ENCODE results near the gene ANKRD39. TPM values are rescaled to one million over a fixed set of nuclear protein-coding genes. Genes with fewer than 3 reads are reported as not detected.

ANKRD39 gene
- total RNA-seq, 1 experiment from 2014 or later, result 25.3 TPM

- peaks cover 30% of the 10 kb centered on the region for H3K4me1 ChIP-seq (ENCODE audit: insufficient read depth, low read length, poor library complexity, severe bottlenecking)
- DNase-seq (ENCODE audit: low spot score), result peak; percentile 59
- H3K36me3 ChIP-seq (ENCODE audit: insufficient read depth, low read length, poor library complexity, severe bottlenecking), result no peaks in the 10 kb centered on the region
- POLR2A ChIA-PET (ENCODE audit: low non-redundant PET), result interaction anchor here (0.6 kb wide), 1 partner anchor 31 kb away, joined by 7 read pairs; no protein-coding TSS in a partner anchor
- H3K27me3 ChIP-seq (replicated peaks; ENCODE audit: insufficient read depth, low read depth, low read length, poor library complexity), result no peaks in the 10 kb centered on the region
- no TSS peak for BruUV-seq (replicated peaks)
- no peak for TF ChIP-seq CTCF (conservative IDR thresholded peaks at IDR 0.05; ENCODE audit: low read depth, low read length)
- TF ChIP-seq EZH2 (IDR thresholded peaks at IDR 0.05; ENCODE audit: borderline replicate concordance, low read depth, low read length, poor library complexity, severe bottlenecking), result no peak
- H3K27ac ChIP-seq (ENCODE audit: low read depth, low read length, poor library complexity, severe bottlenecking), result no peak overlapping the region
- no peaks in the 10 kb centered on the region for H3K9me3 ChIP-seq (ENCODE audit: low read depth, low read length, poor library complexity, severe bottlenecking)
- intact Hi-C loops (cut with micrococcal nuclease; ENCODE audit: unreplicated experiment), result no loop called here
- H3K4me3 ChIP-seq (ENCODE audit: low read depth, low read length, poor library complexity, severe bottlenecking), result no peak overlapping the region
- CTCF ChIA-PET, result interaction anchor here (0.7 kb wide), 1 partner anchor 13 kb away, joined by 10 read pairs; no protein-coding TSS in a partner anchor
Observed at GRCh38 chr2:96881349-96882195, 23.8 kb upstream of the ANKRD39 start.

- DNase-seq (ENCODE audit: low spot score), result no peak
- Histone ChIP-seq H3K4me3 (ENCODE audit: low read depth, low read length, poor library complexity, severe bottlenecking) (no peak overlapping the region), H3K36me3 (ENCODE audit: insufficient read depth, low read length, poor library complexity, severe bottlenecking) (no peaks in the 10 kb centered on the region), H3K27me3 (replicated peaks; ENCODE audit: insufficient read depth, low read depth, low read length, poor library complexity) (no peaks in the 10 kb centered on the region), H3K27ac (ENCODE audit: low read depth, low read length, poor library complexity, severe bottlenecking) (no peak overlapping the region), H3K9me3 (ENCODE audit: low read depth, low read length, poor library complexity, severe bottlenecking) (no peaks in the 10 kb centered on the region), H3K4me1 (ENCODE audit: insufficient read depth, low read length, poor library complexity, severe bottlenecking) (peaks cover 35% of the 10 kb centered on the region)
- intact Hi-C loops (cut with micrococcal nuclease; ENCODE audit: unreplicated experiment), result no loop called here
- BruUV-seq (replicated peaks), result no TSS peak
- CTCF ChIA-PET, result no interaction called here
- POLR2A ChIA-PET (ENCODE audit: low non-redundant PET), result interaction anchor here (0.6 kb wide), 1 partner anchor 31 kb away, joined by 7 read pairs; no protein-coding TSS in a partner anchor
- TF ChIP-seq CTCF (conservative IDR thresholded peaks at IDR 0.05; ENCODE audit: low read depth, low read length), result no peak
- no peak for TF ChIP-seq EZH2 (IDR thresholded peaks at IDR 0.05; ENCODE audit: borderline replicate concordance, low read depth, low read length, poor library complexity, severe bottlenecking)
Observed at GRCh38 chr2:96880891-96881273, 23.1 kb upstream of the ANKRD39 start.

- no peak for DNase-seq (ENCODE audit: low spot score)
- no peak overlapping the region for H3K27ac ChIP-seq (ENCODE audit: low read depth, low read length, poor library complexity, severe bottlenecking)
- CTCF ChIA-PET, result no interaction called here
- H3K27me3 ChIP-seq (replicated peaks; ENCODE audit: insufficient read depth, low read depth, low read length, poor library complexity), result no peaks in the 10 kb centered on the region
- no peaks in the 10 kb centered on the region for H3K36me3 ChIP-seq (ENCODE audit: insufficient read depth, low read length, poor library complexity, severe bottlenecking)
- POLR2A ChIA-PET (ENCODE audit: low non-redundant PET), result no interaction called here
- intact Hi-C loops (cut with micrococcal nuclease; ENCODE audit: unreplicated experiment), result no loop called here
- peaks cover 45% of the 10 kb centered on the region for H3K4me1 ChIP-seq (ENCODE audit: insufficient read depth, low read length, poor library complexity, severe bottlenecking)
- no peaks in the 10 kb centered on the region for H3K9me3 ChIP-seq (ENCODE audit: low read depth, low read length, poor library complexity, severe bottlenecking)
- no TSS peak for BruUV-seq (replicated peaks)
- no peak overlapping the region for H3K4me3 ChIP-seq (ENCODE audit: low read depth, low read length, poor library complexity, severe bottlenecking)
- TF ChIP-seq EZH2 (IDR thresholded peaks at IDR 0.05; ENCODE audit: borderline replicate concordance, low read depth, low read length, poor library complexity, severe bottlenecking) (no peak), CTCF (conservative IDR thresholded peaks at IDR 0.05; ENCODE audit: low read depth, low read length) (no peak)
Observed at GRCh38 chr2:96879545-96880040, 21.8 kb upstream of the ANKRD39 start.

Measured in A673 (cell line).